A204.1 (cell line): Measurements from ENCODE around the gene ZNF618.
"Not testable (repeated sequence)": the region's sequence is repeated elsewhere in the genome, so short reads cannot be mapped to it uniquely, and the experiment has no call there.

Experiments used
- FAIRE-seq: peaks from 2 replicates; lab custom pipeline; 2012; peaks lifted over from hg19 to GRCh38; lab: Jason Lieb, UNC

Gene ZNF618

GRCh38 chr9:113988385-113989016 is 112.4 kb downstream of the ZNF618 start:
- no peak for FAIRE-seq

GRCh38 chr9:113989017-113989713 is 113.1 kb downstream of the ZNF618 start:
- FAIRE-seq = no peak

- FAIRE-seq = no peak
Observed at GRCh38 chr9:113989714-113990569, 113.8 kb downstream of the ZNF618 start.

- no peak for FAIRE-seq
Observed at GRCh38 chr9:113990570-113990907, 114.4 kb downstream of the ZNF618 start.

GRCh38 chr9:113990975-113991471 is 114.9 kb downstream of the ZNF618 start:
- FAIRE-seq = no peak

- FAIRE-seq = no peak
Observed at GRCh38 chr9:113991714-113992113, 115.6 kb downstream of the ZNF618 start.

- no peak for FAIRE-seq
Observed at GRCh38 chr9:113992276-113992951, 116.3 kb downstream of the ZNF618 start.

GRCh38 chr9:113992994-113993393 is 116.9 kb downstream of the ZNF618 start:
- FAIRE-seq = no peak

GRCh38 chr9:113993838-113994540 is 117.9 kb downstream of the ZNF618 start:
- no peak for FAIRE-seq

- no peak for FAIRE-seq
Observed at GRCh38 chr9:113995401-113995800, 119.3 kb downstream of the ZNF618 start.

GRCh38 chr9:113995963-113996362 is 119.9 kb downstream of the ZNF618 start:
- FAIRE-seq = no peak

- no peak for FAIRE-seq
Observed at GRCh38 chr9:113996531-113997001, 120.5 kb downstream of the ZNF618 start.

- FAIRE-seq = not testable (repeated sequence)
Observed at GRCh38 chr9:113997064-113997463, 121.0 kb downstream of the ZNF618 start.

GRCh38 chr9:113997610-113998009 is 121.5 kb downstream of the ZNF618 start:
- no peak for FAIRE-seq

GRCh38 chr9:113998114-113998513 is 122.0 kb downstream of the ZNF618 start:
- FAIRE-seq = no peak

- no peak for FAIRE-seq
Observed at GRCh38 chr9:113998525-113999255, 122.6 kb downstream of the ZNF618 start.

- no peak for FAIRE-seq
Observed at GRCh38 chr9:113999256-114000062, 123.3 kb downstream of the ZNF618 start.

- no peak for FAIRE-seq
Observed at GRCh38 chr9:114000063-114000454, 124.0 kb downstream of the ZNF618 start.

GRCh38 chr9:114000671-114001409 is 124.7 kb downstream of the ZNF618 start:
- no peak for FAIRE-seq

GRCh38 chr9:114001410-114001685 is 125.2 kb downstream of the ZNF618 start:
- FAIRE-seq = no peak
